Measurements from ENCODE around the gene RALGPS2. TPM values are rescaled to one million over a fixed set of nuclear protein-coding genes. Genes with fewer than 3 reads are reported as not detected.

RALGPS2 gene
- total and polyA plus RNA-seq, 2 of the 13 experiments (the other 11 are each of a cell fraction or from before 2014, with no cell fraction given): 15.6 to 36.0 TPM

DNA sequence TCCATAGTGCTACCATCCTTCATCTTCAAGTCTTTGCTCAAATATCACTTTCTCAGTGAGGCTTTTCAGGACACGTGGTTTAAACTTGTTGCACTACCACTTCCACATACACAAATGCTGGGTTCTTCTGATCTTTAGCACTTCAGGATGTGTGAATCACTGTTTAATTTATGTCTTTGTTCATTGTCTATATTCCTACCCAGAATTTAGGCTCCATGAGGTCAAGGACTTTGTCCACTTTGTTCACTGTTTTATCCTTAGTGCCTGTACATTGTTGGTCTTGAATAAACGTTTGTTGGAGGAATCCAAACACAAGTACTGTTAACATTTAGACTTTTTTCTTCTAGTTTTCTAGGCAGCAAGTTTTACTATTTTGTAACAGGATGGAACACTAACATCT is 42.6 kb upstream of the RALGPS2 start (continued):
- TF ChIP-seq, protein P1, sequence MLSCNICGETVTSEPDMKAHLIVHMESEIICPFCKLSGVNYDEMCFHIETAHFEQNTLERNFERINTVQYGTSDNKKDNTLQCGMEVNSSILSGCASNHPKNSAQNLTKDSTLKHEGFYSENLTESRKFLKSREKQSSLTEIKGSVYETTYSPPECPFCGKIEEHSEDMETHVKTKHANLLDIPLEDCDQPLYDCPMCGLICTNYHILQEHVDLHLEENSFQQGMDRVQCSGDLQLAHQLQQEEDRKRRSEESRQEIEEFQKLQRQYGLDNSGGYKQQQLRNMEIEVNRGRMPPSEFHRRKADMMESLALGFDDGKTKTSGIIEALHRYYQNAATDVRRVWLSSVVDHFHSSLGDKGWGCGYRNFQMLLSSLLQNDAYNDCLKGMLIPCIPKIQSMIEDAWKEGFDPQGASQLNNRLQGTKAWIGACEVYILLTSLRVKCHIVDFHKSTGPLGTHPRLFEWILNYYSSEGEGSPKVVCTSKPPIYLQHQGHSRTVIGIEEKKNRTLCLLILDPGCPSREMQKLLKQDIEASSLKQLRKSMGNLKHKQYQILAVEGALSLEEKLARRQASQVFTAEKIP (CRISPR knock-in tag; IDR thresholded peaks at IDR 0.05; ENCODE audit: borderline replicate concordance): no peak
- TF ChIP-seq, protein P2, sequence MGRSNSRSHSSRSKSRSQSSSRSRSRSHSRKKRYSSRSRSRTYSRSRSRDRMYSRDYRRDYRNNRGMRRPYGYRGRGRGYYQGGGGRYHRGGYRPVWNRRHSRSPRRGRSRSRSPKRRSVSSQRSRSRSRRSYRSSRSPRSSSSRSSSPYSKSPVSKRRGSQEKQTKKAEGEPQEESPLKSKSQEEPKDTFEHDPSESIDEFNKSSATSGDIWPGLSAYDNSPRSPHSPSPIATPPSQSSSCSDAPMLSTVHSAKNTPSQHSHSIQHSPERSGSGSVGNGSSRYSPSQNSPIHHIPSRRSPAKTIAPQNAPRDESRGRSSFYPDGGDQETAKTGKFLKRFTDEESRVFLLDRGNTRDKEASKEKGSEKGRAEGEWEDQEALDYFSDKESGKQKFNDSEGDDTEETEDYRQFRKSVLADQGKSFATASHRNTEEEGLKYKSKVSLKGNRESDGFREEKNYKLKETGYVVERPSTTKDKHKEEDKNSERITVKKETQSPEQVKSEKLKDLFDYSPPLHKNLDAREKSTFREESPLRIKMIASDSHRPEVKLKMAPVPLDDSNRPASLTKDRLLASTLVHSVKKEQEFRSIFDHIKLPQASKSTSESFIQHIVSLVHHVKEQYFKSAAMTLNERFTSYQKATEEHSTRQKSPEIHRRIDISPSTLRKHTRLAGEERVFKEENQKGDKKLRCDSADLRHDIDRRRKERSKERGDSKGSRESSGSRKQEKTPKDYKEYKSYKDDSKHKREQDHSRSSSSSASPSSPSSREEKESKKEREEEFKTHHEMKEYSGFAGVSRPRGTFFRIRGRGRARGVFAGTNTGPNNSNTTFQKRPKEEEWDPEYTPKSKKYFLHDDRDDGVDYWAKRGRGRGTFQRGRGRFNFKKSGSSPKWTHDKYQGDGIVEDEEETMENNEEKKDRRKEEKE (IDR thresholded peaks at IDR 0.05): no peak
- TF ChIP-seq HHEX (CRISPR knock-in tag; IDR thresholded peaks at IDR 0.05): peak; percentile 96
- TF ChIP-seq, protein P3, sequence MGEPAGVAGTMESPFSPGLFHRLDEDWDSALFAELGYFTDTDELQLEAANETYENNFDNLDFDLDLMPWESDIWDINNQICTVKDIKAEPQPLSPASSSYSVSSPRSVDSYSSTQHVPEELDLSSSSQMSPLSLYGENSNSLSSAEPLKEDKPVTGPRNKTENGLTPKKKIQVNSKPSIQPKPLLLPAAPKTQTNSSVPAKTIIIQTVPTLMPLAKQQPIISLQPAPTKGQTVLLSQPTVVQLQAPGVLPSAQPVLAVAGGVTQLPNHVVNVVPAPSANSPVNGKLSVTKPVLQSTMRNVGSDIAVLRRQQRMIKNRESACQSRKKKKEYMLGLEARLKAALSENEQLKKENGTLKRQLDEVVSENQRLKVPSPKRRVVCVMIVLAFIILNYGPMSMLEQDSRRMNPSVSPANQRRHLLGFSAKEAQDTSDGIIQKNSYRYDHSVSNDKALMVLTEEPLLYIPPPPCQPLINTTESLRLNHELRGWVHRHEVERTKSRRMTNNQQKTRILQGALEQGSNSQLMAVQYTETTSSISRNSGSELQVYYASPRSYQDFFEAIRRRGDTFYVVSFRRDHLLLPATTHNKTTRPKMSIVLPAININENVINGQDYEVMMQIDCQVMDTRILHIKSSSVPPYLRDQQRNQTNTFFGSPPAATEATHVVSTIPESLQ (CRISPR knock-in tag; conservative IDR thresholded peaks at IDR 0.05): no peak
- no peak for TF ChIP-seq SMARCC2 (IDR thresholded peaks at IDR 0.05)
- no peak for TF ChIP-seq POLR2G (IDR thresholded peaks at IDR 0.05; ENCODE audit: low read depth, low read length)
- no peak for TF ChIP-seq MTF1 (CRISPR knock-in tag; IDR thresholded peaks at IDR 0.05)
- TF ChIP-seq ZFP1 (CRISPR knock-in tag; IDR thresholded peaks at IDR 0.05): no peak
- TF ChIP-seq, protein P4, sequence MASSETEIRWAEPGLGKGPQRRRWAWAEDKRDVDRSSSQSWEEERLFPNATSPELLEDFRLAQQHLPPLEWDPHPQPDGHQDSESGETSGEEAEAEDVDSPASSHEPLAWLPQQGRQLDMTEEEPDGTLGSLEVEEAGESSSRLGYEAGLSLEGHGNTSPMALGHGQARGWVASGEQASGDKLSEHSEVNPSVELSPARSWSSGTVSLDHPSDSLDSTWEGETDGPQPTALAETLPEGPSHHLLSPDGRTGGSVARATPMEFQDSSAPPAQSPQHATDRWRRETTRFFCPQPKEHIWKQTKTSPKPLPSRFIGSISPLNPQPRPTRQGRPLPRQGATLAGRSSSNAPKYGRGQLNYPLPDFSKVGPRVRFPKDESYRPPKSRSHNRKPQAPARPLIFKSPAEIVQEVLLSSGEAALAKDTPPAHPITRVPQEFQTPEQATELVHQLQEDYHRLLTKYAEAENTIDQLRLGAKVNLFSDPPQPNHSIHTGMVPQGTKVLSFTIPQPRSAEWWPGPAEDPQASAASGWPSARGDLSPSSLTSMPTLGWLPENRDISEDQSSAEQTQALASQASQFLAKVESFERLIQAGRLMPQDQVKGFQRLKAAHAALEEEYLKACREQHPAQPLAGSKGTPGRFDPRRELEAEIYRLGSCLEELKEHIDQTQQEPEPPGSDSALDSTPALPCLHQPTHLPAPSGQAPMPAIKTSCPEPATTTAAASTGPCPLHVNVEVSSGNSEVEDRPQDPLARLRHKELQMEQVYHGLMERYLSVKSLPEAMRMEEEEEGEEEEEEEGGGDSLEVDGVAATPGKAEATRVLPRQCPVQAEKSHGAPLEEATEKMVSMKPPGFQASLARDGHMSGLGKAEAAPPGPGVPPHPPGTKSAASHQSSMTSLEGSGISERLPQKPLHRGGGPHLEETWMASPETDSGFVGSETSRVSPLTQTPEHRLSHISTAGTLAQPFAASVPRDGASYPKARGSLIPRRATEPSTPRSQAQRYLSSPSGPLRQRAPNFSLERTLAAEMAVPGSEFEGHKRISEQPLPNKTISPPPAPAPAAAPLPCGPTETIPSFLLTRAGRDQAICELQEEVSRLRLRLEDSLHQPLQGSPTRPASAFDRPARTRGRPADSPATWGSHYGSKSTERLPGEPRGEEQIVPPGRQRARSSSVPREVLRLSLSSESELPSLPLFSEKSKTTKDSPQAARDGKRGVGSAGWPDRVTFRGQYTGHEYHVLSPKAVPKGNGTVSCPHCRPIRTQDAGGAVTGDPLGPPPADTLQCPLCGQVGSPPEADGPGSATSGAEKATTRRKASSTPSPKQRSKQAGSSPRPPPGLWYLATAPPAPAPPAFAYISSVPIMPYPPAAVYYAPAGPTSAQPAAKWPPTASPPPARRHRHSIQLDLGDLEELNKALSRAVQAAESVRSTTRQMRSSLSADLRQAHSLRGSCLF (CRISPR knock-in tag; IDR thresholded peaks at IDR 0.05; ENCODE audit: borderline replicate concordance): no peak
- TF ChIP-seq ZNF33A (CRISPR knock-in tag; IDR thresholded peaks at IDR 0.05; ENCODE audit: borderline replicate concordance): peak; percentile 62; the same call in 1 of the 2 replicates
- TF ChIP-seq ZNF572 (CRISPR knock-in tag; IDR thresholded peaks at IDR 0.05): no peak
- peak; percentile 84 for TF ChIP-seq CREM (IDR thresholded peaks at IDR 0.05)
- TF ChIP-seq CREM (CRISPR knock-in tag; IDR thresholded peaks at IDR 0.05): no peak
- TF ChIP-seq, protein P5, sequence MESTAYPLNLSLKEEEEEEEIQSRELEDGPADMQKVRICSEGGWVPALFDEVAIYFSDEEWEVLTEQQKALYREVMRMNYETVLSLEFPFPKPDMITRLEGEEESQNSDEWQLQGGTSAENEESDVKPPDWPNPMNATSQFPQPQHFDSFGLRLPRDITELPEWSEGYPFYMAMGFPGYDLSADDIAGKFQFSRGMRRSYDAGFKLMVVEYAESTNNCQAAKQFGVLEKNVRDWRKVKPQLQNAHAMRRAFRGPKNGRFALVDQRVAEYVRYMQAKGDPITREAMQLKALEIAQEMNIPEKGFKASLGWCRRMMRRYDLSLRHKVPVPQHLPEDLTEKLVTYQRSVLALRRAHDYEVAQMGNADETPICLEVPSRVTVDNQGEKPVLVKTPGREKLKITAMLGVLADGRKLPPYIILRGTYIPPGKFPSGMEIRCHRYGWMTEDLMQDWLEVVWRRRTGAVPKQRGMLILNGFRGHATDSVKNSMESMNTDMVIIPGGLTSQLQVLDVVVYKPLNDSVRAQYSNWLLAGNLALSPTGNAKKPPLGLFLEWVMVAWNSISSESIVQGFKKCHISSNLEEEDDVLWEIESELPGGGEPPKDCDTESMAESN (CRISPR knock-in tag; conservative IDR thresholded peaks at IDR 0.05): no peak
- no peak for TF ChIP-seq HOXA3 (CRISPR knock-in tag; IDR thresholded peaks at IDR 0.05)

Measured in HepG2 (cell line).